ENCODE data around the gene RANBP6.
A peak's percentile ranks its signal among the peaks of the same experiment; 100 is the strongest.
"Not testable (repeated sequence)": the region's sequence is repeated elsewhere in the genome, so short reads cannot be mapped to it uniquely, and the experiment has no call there.

The RANBP6 gene

DNA sequence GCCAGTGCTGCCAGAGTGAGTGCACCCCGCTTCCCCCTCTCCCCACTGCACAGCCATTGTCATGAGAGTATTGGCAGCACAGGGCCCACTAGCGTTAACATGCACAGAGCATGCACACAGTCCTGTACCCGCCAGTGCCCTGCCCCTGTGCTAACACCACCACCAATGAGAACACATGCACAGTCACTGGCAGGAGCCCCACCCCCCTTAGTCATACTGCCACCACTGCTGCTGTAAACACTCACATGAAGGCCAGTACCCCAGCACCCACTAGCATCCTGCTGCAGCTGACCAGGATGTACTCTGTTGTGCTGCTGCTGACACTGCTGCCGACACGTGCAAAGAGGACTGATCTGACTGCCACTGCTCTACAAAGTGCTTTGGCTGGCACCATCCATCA, 19.5 kb upstream of the RANBP6 start:
- TF ChIP-seq CTCF (conservative IDR thresholded peaks at IDR 0.05; ENCODE audit: low read depth): no peak
- CTCF ChIA-PET: interaction anchor here (0.6 kb wide), 1 partner anchor 203 kb away, joined by 5 read pairs; no protein-coding TSS in a partner anchor
- POLR2A ChIA-PET (ENCODE audit: low non-redundant PET): no interaction called here
- no peak overlapping the region for H3K27ac ChIP-seq
- DNase-seq (ENCODE audit: low spot score): no peak

DNA sequence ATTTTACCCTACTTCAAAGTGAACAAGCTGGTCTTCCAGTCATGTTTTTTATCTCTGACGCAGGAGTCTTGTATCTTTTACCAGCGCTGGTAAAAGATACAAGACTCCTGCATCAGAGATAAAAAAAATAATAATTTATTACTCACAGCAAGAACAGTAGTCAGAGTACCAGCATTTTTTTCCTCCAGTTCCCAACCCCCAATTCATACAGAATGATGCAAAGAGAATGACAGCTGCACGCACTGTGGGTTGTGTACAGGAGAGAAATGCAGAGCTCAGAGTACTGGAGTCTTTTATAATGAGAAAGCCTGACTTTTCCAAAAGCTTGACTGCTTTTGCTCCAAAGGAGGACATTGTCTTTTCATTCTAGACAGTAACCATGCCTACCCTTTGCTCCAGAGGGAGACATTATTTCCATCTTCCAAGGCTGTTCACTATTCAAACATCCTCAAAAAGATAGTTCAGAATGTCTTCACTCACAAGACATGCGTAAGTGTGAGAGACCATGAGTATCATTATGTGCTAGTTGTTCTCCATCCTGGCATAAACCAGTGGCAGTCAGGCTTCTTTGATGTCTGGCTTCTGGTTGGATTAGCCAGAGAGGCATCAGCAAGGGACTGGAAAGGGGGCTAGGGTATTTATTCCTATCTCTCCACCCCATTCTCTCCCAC, 14.3 kb upstream of the RANBP6 start:
- POLR2A ChIA-PET (ENCODE audit: low non-redundant PET): no interaction called here
- TF ChIP-seq CTCF (conservative IDR thresholded peaks at IDR 0.05; ENCODE audit: low read depth): no peak

DNA sequence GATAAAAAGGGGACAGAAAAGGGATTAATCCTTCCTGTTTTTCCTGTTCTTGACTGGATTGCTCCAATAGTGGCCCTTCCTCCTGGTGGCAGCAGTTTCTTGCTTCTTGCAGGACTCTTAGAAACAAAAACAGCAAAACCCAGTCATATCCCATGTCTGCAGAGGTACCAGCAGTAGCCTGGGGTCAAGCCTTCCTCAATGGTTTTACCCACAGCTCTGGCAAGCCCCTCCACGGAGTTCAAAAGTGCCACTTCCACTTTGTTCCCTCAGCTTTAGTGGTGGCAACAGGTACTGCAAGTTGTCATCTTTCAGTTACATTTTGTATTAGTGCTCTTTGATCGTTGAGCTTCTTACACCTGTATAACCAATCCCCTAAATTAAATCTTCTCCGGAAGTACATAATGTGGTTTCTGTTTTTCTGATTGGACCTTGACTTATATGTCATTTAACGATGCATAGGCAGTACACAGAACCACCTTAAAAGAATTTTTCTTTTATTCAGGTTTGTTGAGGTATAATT, 8.7 kb upstream of the RANBP6 start:
- H3K27ac ChIP-seq: no peak overlapping the region
- peak; percentile 58; the same call in 1 of the 2 replicates for TF ChIP-seq CTCF (conservative IDR thresholded peaks at IDR 0.05; ENCODE audit: low read depth)
- CTCF ChIA-PET: interaction anchor here (0.6 to 1.1 kb wide), 4 partner anchors 13 to 403 kb away, joined by 3 to 5 read pairs (median 4); no protein-coding TSS in a partner anchor

More for the DNA sequence above, 14.3 kb upstream of the RANBP6 start:
- DNase-seq (ENCODE audit: low spot score): no peak
- no peak overlapping the region for H3K27ac ChIP-seq
- CTCF ChIA-PET: no interaction called here

GRCh38 chr9:6016975-6017374, 1.6 kb upstream of the RANBP6 start:
- CTCF ChIA-PET; H3K27ac ChIP-seq; POLR2A ChIA-PET (ENCODE audit: low non-redundant PET); DNase-seq (ENCODE audit: low spot score): not testable (repeated sequence)

More for the DNA sequence above, 8.7 kb upstream of the RANBP6 start:
- POLR2A ChIA-PET (ENCODE audit: low non-redundant PET): no interaction called here
- no peak for DNase-seq (ENCODE audit: low spot score)

- POLR2A ChIA-PET (ENCODE audit: low non-redundant PET): interaction anchor here (0.7 kb wide), 1 partner anchor 126 kb away, joined by 5 read pairs; no protein-coding TSS in a partner anchor
- peak overlapping the region; percentile 85 for H3K27ac ChIP-seq
- TF ChIP-seq CTCF (conservative IDR thresholded peaks at IDR 0.05; ENCODE audit: low read depth): no peak
- DNase-seq (ENCODE audit: low spot score): peak; percentile 34
- CTCF ChIA-PET: no interaction called here
These were observed 654 bp downstream of the RANBP6 start for GRCh38 chr9:6014670-6015270.

DNA sequence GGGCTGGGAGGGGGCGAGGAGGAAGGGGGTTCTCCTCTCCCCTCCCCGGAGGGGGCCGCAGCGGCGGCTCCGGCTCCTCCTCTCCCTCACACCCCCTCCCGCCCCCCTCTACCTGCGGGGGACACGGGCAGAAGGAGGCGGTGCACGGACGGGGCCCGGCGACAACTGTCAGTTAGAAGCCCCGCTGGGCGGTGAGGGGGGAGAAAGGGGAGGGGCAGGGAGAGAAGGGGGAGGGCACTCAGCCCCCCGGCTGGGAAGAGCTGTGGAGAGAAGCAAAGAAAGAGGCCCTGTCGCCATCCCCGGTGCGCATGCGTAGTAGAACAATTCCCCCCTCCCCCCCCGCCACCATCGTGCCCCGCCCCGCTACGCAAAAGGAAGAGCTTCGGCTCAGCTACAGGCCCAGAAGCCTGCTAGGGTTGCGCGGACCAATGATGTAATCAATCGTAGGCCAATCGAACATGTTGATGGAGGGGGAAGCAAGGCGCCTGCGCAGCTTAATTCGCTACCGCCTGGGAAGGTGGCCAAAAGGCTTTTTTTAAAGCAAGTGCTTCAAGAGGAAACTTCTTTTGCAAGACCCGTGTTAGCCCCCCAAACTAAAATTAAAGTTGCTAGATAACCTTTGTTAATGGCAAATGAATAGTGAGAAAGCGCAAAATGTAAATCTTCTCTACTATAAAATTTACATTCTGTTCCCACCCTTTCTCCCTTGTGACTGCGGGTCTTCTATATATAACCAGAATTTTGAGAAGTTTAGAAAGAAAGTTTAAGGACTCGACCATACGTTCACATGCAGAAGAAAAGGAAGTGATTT, 7.0 kb downstream of the RANBP6 start:
- POLR2A ChIA-PET (ENCODE audit: low non-redundant PET): no interaction called here
- CTCF ChIA-PET: interaction anchor here (0.5 kb wide), 1 partner anchor 209 kb away, joined by 3 read pairs; no protein-coding TSS in a partner anchor
- peak overlapping the region; percentile 91 for H3K27ac ChIP-seq
- TF ChIP-seq CTCF (conservative IDR thresholded peaks at IDR 0.05; ENCODE audit: low read depth): no peak
- peak; percentile 78 for DNase-seq (ENCODE audit: low spot score)

Measured in RWPE1 (cell line).